Colonic mucosa (tissue), 4 donors: ENCODE data around the gene YAE1. TPM values are rescaled to one million over a fixed set of nuclear protein-coding genes. Genes with fewer than 3 reads are reported as not detected.

Source experiments
- DNase-seq: peaks from one replicate; pipeline ENCODE4 v3.0.0-alpha.2; 2020
- H3K27ac ChIP-seq: fragments of 200-600 bp; one replicate; pipeline ENCODE4 v1.8.0; 2021
- H3K27me3 ChIP-seq: fragments of 200-600 bp; one replicate; pipeline ENCODE4 v1.8.0; 2021
- H3K36me3 ChIP-seq: fragments of 200-600 bp; one replicate; pipeline ENCODE4 v1.8.0; 2021
- H3K4me1 ChIP-seq: fragments of 200-600 bp; one replicate; pipeline ENCODE4 v1.8.0; 2021; ENCODE audit warnings: mild to moderate bottlenecking
- H3K4me3 ChIP-seq: fragments of 200-600 bp; one replicate; pipeline ENCODE4 v1.8.0; 2021
- H3K9ac ChIP-seq, 2 donors: one replicate each; pipeline ENCODE4 v1.7.0; 2013; ENCODE audit warnings: control low read depth in 2 of 2, low read depth in 2 of 2, low read length in 2 of 2
- H3K9me3 ChIP-seq: fragments of 200-600 bp; one replicate; pipeline ENCODE4 v1.8.0; 2021
- CTCF ChIP-seq: fragments of 200-600 bp; IDR thresholded peaks from one replicate; pipeline ENCODE4 v1.8.0; 2022; ENCODE audit warnings: antibody characterized with exemption, mild to moderate bottlenecking
- intact Hi-C: fragments of 100-400 bp; cut with DNase I; formaldehyde crosslinking; loops from one replicate; pipeline ENCODE4 v1.14.1; 2022
- total RNA-seq, 2 donors: library from RNA; stranded (reverse); fragmentation: NEBNext Ultra II Directional in 1 of 2; extraction: Animal tissue kit (Norgen Biotek cat#: 25700) in 1 of 2; gene quantifications; one replicate each; pipeline ENCODE4 v1.2.1, GENCODE V29; 2021
- donor health status: healthy.
- donor health status: DM: no; HTN: no; CAD: no.
- donor health status: DM: no; HTN: no; CAD: no.

Gene YAE1
- total RNA-seq, 2 donors from 2014 or later = 21.8 to 23.2 TPM

- Histone ChIP-seq H3K27me3 (no peaks in the 10 kb centered on the region), H3K9me3 (no peaks in the 10 kb centered on the region), H3K9ac (no peak overlapping the region), H3K4me3 (no peak overlapping the region), H3K27ac (no peak overlapping the region), H3K4me1 (no peaks in the 10 kb centered on the region), H3K36me3 (no peaks in the 10 kb centered on the region)
- DNase-seq = no peak
- no peak for TF ChIP-seq CTCF
- intact Hi-C loops = no loop called here
Observed at GRCh38 chr7:39554583-39555165, 11.5 kb upstream of the YAE1 start.

DNA sequence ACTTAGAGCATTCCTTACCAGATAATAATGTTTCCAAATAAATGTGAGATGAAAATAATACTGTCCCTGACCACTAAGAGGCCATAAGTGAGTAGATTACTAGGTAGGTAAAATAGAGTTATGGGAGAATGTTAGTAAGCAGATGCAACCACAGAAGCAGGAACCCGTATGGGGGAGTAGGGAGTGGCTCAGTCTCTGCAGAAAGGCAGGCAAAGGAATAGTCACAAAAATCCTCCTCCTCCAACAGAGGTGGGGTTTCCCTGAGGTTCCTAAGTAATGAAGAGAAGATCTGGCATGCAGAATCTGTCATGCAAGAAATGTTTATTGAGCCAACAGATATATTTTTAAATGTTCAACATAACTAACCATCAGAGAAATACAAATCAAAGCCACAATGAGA, 9.0 kb upstream of the YAE1 start:
- TF ChIP-seq CTCF = no peak
- H3K4me1 ChIP-seq = no peaks in the 10 kb centered on the region
- H3K27me3 ChIP-seq = no peaks in the 10 kb centered on the region
- intact Hi-C loops = no loop called here
- H3K9me3 ChIP-seq = no peaks in the 10 kb centered on the region
- H3K9ac ChIP-seq = no peak overlapping the region
- no peak for DNase-seq
- no peaks in the 10 kb centered on the region for H3K36me3 ChIP-seq
- H3K27ac ChIP-seq = no peak overlapping the region
- no peak overlapping the region for H3K4me3 ChIP-seq

DNA sequence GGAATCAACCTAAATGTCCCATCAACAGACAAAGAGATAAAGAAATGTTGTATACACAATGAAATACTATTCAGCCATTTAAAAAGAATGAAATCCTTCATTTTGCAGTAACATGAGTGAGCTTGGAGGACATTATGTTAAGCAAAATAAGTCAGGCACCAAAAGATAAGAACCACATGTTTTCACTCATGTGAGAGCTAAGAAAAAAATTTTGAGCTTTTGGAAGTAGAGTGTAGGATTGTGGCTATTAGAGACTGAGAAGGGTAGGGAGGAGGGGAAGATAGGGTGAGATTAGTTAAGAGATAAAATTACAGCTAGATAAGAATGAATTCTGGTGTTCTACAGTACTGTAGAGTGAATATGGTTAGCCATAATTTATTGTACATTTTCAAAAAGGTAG, 8.3 kb upstream of the YAE1 start:
- no peak overlapping the region for H3K9ac ChIP-seq
- intact Hi-C loops = no loop called here
- H3K36me3 ChIP-seq = no peaks in the 10 kb centered on the region
- no peaks in the 10 kb centered on the region for H3K4me1 ChIP-seq
- H3K27me3 ChIP-seq = no peaks in the 10 kb centered on the region
- no peak overlapping the region for H3K4me3 ChIP-seq
- H3K9me3 ChIP-seq = no peaks in the 10 kb centered on the region
- DNase-seq = no peak
- H3K27ac ChIP-seq = no peak overlapping the region
- no peak for TF ChIP-seq CTCF

DNA sequence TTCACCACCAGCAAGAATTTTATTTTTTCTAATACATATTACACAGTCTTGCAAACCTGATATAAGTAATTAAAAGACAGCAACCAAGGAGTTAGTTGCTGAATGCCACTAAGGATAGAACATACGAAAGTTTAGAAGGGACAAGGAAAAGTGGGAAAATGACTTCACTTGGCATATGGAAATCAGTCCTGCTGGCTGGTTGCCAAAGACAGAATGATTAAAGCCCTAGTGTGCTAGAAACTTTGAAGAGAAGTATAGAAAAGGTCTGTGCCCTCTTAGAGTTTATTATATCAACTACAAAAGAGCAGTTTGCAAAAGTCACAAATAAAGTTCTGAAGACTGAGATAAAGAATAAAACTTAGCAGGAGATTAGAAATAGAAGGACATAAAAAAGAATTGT, 5.8 kb upstream of the YAE1 start:
- TF ChIP-seq CTCF = no peak
- H3K4me3 ChIP-seq = no peak overlapping the region
- DNase-seq = no peak
- H3K4me1 ChIP-seq = no peaks in the 10 kb centered on the region
- H3K9ac ChIP-seq = no peak overlapping the region
- intact Hi-C loops = no loop called here
- no peak overlapping the region for H3K27ac ChIP-seq
- no peaks in the 10 kb centered on the region for H3K9me3 ChIP-seq
- H3K36me3 ChIP-seq = no peaks in the 10 kb centered on the region
- H3K27me3 ChIP-seq = no peaks in the 10 kb centered on the region

DNA sequence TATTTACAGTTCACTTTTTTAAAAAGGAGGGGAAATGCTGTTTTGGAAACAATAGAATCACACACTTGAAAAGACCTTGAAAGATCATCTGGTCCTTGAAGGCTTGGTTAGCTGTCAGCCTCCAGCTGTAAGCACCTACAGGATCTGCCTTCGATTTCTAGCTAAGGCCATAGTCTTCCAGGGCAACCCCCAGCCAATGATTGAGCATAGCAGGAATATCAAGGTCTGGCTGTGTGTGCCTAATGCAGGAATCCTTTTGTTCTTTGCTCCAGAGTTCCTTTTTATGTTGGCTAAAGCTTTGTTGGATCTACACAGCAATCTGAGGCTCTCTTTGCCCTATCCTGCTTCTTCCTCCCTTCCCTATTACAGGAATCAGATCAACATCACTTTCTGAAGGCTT, 5.2 kb upstream of the YAE1 start:
- Histone ChIP-seq H3K9me3 (no peaks in the 10 kb centered on the region), H3K4me1 (no peaks in the 10 kb centered on the region), H3K27me3 (no peaks in the 10 kb centered on the region), H3K27ac (no peak overlapping the region), H3K4me3 (no peak overlapping the region), H3K9ac (no peak overlapping the region), H3K36me3 (no peaks in the 10 kb centered on the region)
- intact Hi-C loops = no loop called here
- DNase-seq = no peak
- no peak for TF ChIP-seq CTCF
